HepG2 (cell line): ENCODE data around the gene MDH2. TPM values are rescaled to one million over a fixed set of nuclear protein-coding genes. Genes with fewer than 3 reads are reported as not detected.
"Not testable (repeated sequence)": the region's sequence is repeated elsewhere in the genome, so short reads cannot be mapped to it uniquely, and the experiment has no call there.

ENCODE experiments used
- ATAC-seq: fragments of 200-7000 bp; cut with Tn5 transposase; 3 replicates; pipeline ENCODE4 v1.9.1; 2020; ENCODE audit warnings: mild to moderate bottlenecking, moderate library complexity
- BruUV-seq: library from RNA; stranded (reverse); fragments of 400-500 nt; replicated peaks from 2 replicates; lab custom pipeline; 2021; lab: Mats Ljungman, UMichigan
- CTCF ChIA-PET: fragments of 300-600 bp; formaldehyde crosslinking; extraction: SDS; loops from one replicate; lab custom pipeline; 2021; ENCODE audit warnings: low total read pairs, inconsistent platforms, low intra/inter-chr PET ratio; lab: Yijun Ruan, JAX
- POLR2A ChIA-PET: fragments of 350-600 bp; sonication (Branson Sonifier 250); formaldehyde crosslinking; loops from one replicate; lab custom pipeline; 2020; ENCODE audit warnings: antibody characterized with exemption, inconsistent platforms; lab: Yijun Ruan, JAX
- DNase-seq: peaks from one replicate; pipeline ENCODE4 v3.0.0-alpha.2; 2015; ENCODE audit warnings: low spot score
- FAIRE-seq: peaks from 3 replicates; lab custom pipeline; 2011; peaks lifted over from hg19 to GRCh38; lab: Jason Lieb, UNC
- H2AFZ ChIP-seq: one replicate; pipeline ENCODE4 v1.6.1; 2011; ENCODE audit warnings: low read length, inconsistent platforms
- H3K27ac ChIP-seq: fragments of 300-600 bp; 3 replicates; pipeline ENCODE4 v1.8.0; 2011; ENCODE audit warnings: mixed run types, mild to moderate bottlenecking, mixed read lengths, low read length, inconsistent platforms; ENCODE audit not compliant: insufficient read depth; ENCODE audit errors: extremely low read length
- H3K27me3 ChIP-seq, 2 experiments: fragments of 200-600 bp in 1 of 2; 2 replicates in 1 of 2; 3 replicates in 1 of 2; pipeline versions ENCODE4 v1.6.0 to v1.8.0; 2011; ENCODE audit warnings: low read length in 2 of 2, mild to moderate bottlenecking in 2 of 2, moderate library complexity in 2 of 2, inconsistent platforms in 1 of 2; ENCODE audit not compliant: insufficient read depth in 2 of 2, control insufficient read depth in 1 of 2
- H3K36me3 ChIP-seq, 2 experiments: fragments of 200-600 bp in 1 of 2; replicated peaks in 1 of 2; 2 replicates in 1 of 2; 3 replicates in 1 of 2; pipeline versions ENCODE4 v1.5.1 to v1.8.0; 2011; ENCODE audit warnings: low read length in 2 of 2, inconsistent platforms in 1 of 2; ENCODE audit not compliant: insufficient read depth in 2 of 2, control insufficient read depth in 1 of 2
- H3K4me1 ChIP-seq: 2 replicates; pipeline ENCODE4 v1.5.1; 2012; ENCODE audit warnings: low read length, inconsistent platforms; ENCODE audit not compliant: insufficient read depth
- H3K4me2 ChIP-seq: 2 replicates; pipeline ENCODE4 v1.6.0; 2011; ENCODE audit warnings: low read depth, low read length, inconsistent platforms
- H3K4me3 ChIP-seq, 3 experiments: fragments of 200-600 bp in 1 of 3; sonication (generic), shearing (Covaris generic) in 1 of 3; replicated peaks in 1 of 3; 2 replicates each; pipeline ENCODE4 v1.5.1; 2011 to 2016; ENCODE audit warnings: low read length in 3 of 3, inconsistent platforms in 2 of 3, low read depth in 2 of 3, mild to moderate bottlenecking in 2 of 3, control low read depth in 1 of 3, mixed read lengths in 1 of 3; ENCODE audit not compliant: insufficient read depth in 1 of 3
- H3K79me2 ChIP-seq: one replicate; pipeline ENCODE4 v1.6.1; 2011; ENCODE audit warnings: low read length, inconsistent platforms; ENCODE audit not compliant: insufficient read depth
- H3K9ac ChIP-seq: 2 replicates; pipeline ENCODE4 v1.6.0; 2011; ENCODE audit warnings: mild to moderate bottlenecking, low read depth, low read length, inconsistent platforms; ENCODE audit not compliant: insufficient read depth
- H3K9me3 ChIP-seq: 2 replicates; pipeline ENCODE4 v1.5.1; 2012; ENCODE audit warnings: mild to moderate bottlenecking, low read length
- H4K20me1 ChIP-seq: 2 replicates; pipeline ENCODE4 v1.6.0; 2011; ENCODE audit warnings: inconsistent platforms, mild to moderate bottlenecking, low read length, moderate library complexity; ENCODE audit not compliant: insufficient read depth
- ATF4 ChIP-seq, 2 experiments: fragments of 450-650 bp in 1 of 2; sonication (generic) in 1 of 2; formaldehyde crosslinking; IDR thresholded peaks; 2 replicates each; pipeline versions ENCODE4 v1.5.0 to v1.8.0; 2020 to 2022; ENCODE audit warnings: mild to moderate bottlenecking in 1 of 2, missing genetic modification reagents in 1 of 2
- KDM2A ChIP-seq: sonication (generic); formaldehyde crosslinking; IDR thresholded peaks from 2 replicates; pipeline ENCODE4 v1.4.0; 2020; ENCODE audit warnings: low read depth, missing genetic modification reagents, borderline replicate concordance
- MXI1 ChIP-seq: IDR thresholded peaks from 3 replicates; pipeline ENCODE4 v1.6.1; 2012; ENCODE audit warnings: low read depth, low read length, inconsistent platforms, borderline replicate concordance
- NR2C2 ChIP-seq: sonication (generic); formaldehyde crosslinking; IDR thresholded peaks from 2 replicates; pipeline ENCODE4 v1.4.0; 2020; ENCODE audit warnings: missing genetic modification reagents, mild to moderate bottlenecking, moderate library complexity, borderline replicate concordance
- NR2F1 ChIP-seq, 2 experiments: fragments of 450-650 bp in 1 of 2; formaldehyde crosslinking in 1 of 2; IDR thresholded peaks; 2 replicates each; pipeline versions ENCODE4 v1.5.0 to v1.6.1; 2016 to 2020; ENCODE audit warnings: mild to moderate bottlenecking in 1 of 2, missing compliant biosample characterization in 1 of 2, missing genetic modification reagents in 1 of 2, moderate library complexity in 1 of 2
- NR2F6 ChIP-seq, 2 experiments: IDR thresholded peaks; 2 replicates each; pipeline ENCODE4 v1.6.1; 2016; ENCODE audit warnings: antibody characterized with exemption in 1 of 2, mild to moderate bottlenecking in 1 of 2
- PHF8 ChIP-seq: sonication (generic); formaldehyde crosslinking; IDR thresholded peaks from 2 replicates; pipeline ENCODE4 v1.5.0; 2020; ENCODE audit warnings: missing genetic modification reagents
- RARA ChIP-seq: IDR thresholded peaks from 2 replicates; pipeline ENCODE4 v1.6.1; 2016; ENCODE audit warnings: missing genetic modification reagents, missing compliant biosample characterization
- SKI ChIP-seq: fragments of 450-650 bp; IDR thresholded peaks from one replicate; pipeline ENCODE4 v1.6.1; 2018; ENCODE audit warnings: mild to moderate bottlenecking; ENCODE audit not compliant: partially characterized antibody
- SOX5 ChIP-seq: IDR thresholded peaks from 2 replicates; pipeline ENCODE4 v1.6.1; 2016; ENCODE audit warnings: borderline replicate concordance
- TFAP4 ChIP-seq: sonication (generic); IDR thresholded peaks from 2 replicates; pipeline ENCODE4 v1.6.1; 2016; ENCODE audit warnings: low read depth, borderline replicate concordance
- UBTF ChIP-seq: sonication (generic); formaldehyde crosslinking; IDR thresholded peaks from 2 replicates; pipeline ENCODE4 v1.4.0; 2020; ENCODE audit warnings: mild to moderate bottlenecking, missing genetic modification reagents
- ZMYM2 ChIP-seq: sonication (generic); formaldehyde crosslinking; IDR thresholded peaks from 2 replicates; pipeline ENCODE4 v1.8.0; 2022; ENCODE audit warnings: mild to moderate bottlenecking, missing genetic modification reagents
- ZNF12 ChIP-seq: sonication (generic); formaldehyde crosslinking; IDR thresholded peaks from 2 replicates; pipeline ENCODE4 v1.5.0; 2020; ENCODE audit warnings: missing genetic modification reagents
- ZNF460 ChIP-seq: sonication (generic); formaldehyde crosslinking; IDR thresholded peaks from 2 replicates; pipeline ENCODE4 v1.5.1; 2020; ENCODE audit warnings: missing genetic modification reagents, mild to moderate bottlenecking, borderline replicate concordance
- ZNF770 ChIP-seq: sonication (generic); formaldehyde crosslinking; IDR thresholded peaks from 2 replicates; pipeline ENCODE4 v1.5.0; 2020; ENCODE audit warnings: mild to moderate bottlenecking, missing genetic modification reagents
- ZNF792 ChIP-seq: IDR thresholded peaks from 2 replicates; pipeline ENCODE4 v1.6.1; 2016
- ZNF891 ChIP-seq: sonication (generic); formaldehyde crosslinking; IDR thresholded peaks from 2 replicates; pipeline ENCODE4 v1.5.0; 2020; ENCODE audit warnings: mild to moderate bottlenecking, missing genetic modification reagents
- WGBS: methylation state at CpG from one replicate; pipeline ENCODE4 v1.1.6; 2017; ENCODE audit warnings: low lambda C conversion rate; 5-methylcytosine and 5-hydroxymethylcytosine counted together
- in situ Hi-C: cut with HindIII; loops from 2 replicates; pipeline ENCODE4 v1.10.0; 2017; ENCODE audit warnings: low pct_unique_long_range_greater_than_20kb; ENCODE audit not compliant: extremely low pct_ligation_motif_present
- intact Hi-C: fragments of 100-400 bp; cut with micrococcal nuclease; formaldehyde crosslinking; loops from one replicate; pipeline ENCODE4 v1.10.0; 2022; ENCODE audit not compliant: unreplicated experiment
- polyA plus RNA-seq, 8 experiments: library from polyadenylated mRNA; depleted of rRNA in 3 of 8; stranded (reverse) in 7 of 8; unstranded in 1 of 8; fragments of >200 nt; fragmentation: Illumina TruSeq in 4 of 8; extraction: Trizol in 4 of 8; gene quantifications; 2 replicates each; pipeline versions ENCODE4 v1.2.1 to v1.2.3, GENCODE V29; 2011 to 2016; ENCODE audit warnings: low read depth in 4 of 8, missing spikeins in 1 of 8, mixed read lengths in 1 of 8; ENCODE audit not compliant: insufficient read depth in 1 of 8
- total RNA-seq, 5 experiments: library from RNA; depleted of rRNA; stranded (reverse); fragments of >200 nt; fragmentation: Illumina TruSeq; extraction: Trizol; gene quantifications; 2 replicates each; pipeline ENCODE4 v1.2.3, GENCODE V29; 2016; ENCODE audit warnings: low read depth in 1 of 5

The MDH2 gene
- total and polyA plus RNA-seq, 2 of the 13 experiments (the other 11 are each of a cell fraction or from before 2014, with no cell fraction given) = 81.4 to 90.3 TPM

- peaks cover 66% of the 10 kb centered on the region for H3K79me2 ChIP-seq
- H2AFZ ChIP-seq; in situ Hi-C loops; intact Hi-C loops; H3K9me3 ChIP-seq; BruUV-seq; H3K27me3 ChIP-seq; CTCF ChIA-PET; FAIRE-seq; TF ChIP-seq NR2F6 (IDR thresholded peaks at IDR 0.05): not testable (repeated sequence)
- peak overlapping the region; percentile 70 to 95 (median 75) for H3K4me3 ChIP-seq
- peaks cover 9 to 26% of the 10 kb centered on the region in 2 experiments; a peak in 4 of 5 replicates for H3K36me3 ChIP-seq
- H3K4me1 ChIP-seq = peaks cover 62% of the 10 kb centered on the region
- peak overlapping the region; percentile 81 for H3K4me2 ChIP-seq
- H3K9ac ChIP-seq = peak overlapping the region; percentile 85
- ATAC-seq = peak; percentile 58
- POLR2A ChIA-PET = interaction anchor here (1.0 to 4.2 kb wide), 8 partner anchors 11 to 58 kb away, joined by 3 to 24 read pairs (median 6); partner anchors contain the start of genes MDH2 and STYXL1
- H4K20me1 ChIP-seq = peaks cover 27% of the 10 kb centered on the region
- H3K27ac ChIP-seq = peak overlapping the region; percentile 75
- DNase-seq = peak; percentile 71
- 31% methylated on average over 5 of the region's 6 CpGs for WGBS
- peak; percentile 28; the same call in 1 of the 3 replicates for TF ChIP-seq MXI1
- TF ChIP-seq PHF8 (CRISPR knock-in tag) = 0 out of 2 replicates have a peak, but pooled peaks have one; percentile 17
- peak; percentile 57 for TF ChIP-seq RARA (CRISPR knock-in tag)
- peak; percentile 39; the same call in 1 of the 2 replicates for TF ChIP-seq UBTF (CRISPR knock-in tag)
- 0 out of 2 replicates have a peak, but pooled peaks have one; percentile 20 for TF ChIP-seq ZNF12 (CRISPR knock-in tag)
- TF ChIP-seq ZNF770 = peak; percentile 100
- peak in 1 of 2 experiments; percentile 77; a peak in 2 of 4 replicates for TF ChIP-seq ATF4 (CRISPR knock-in tag; IDR thresholded peaks at IDR 0.05)
- TF ChIP-seq KDM2A (CRISPR knock-in tag) = peak; percentile 59; the same call in 1 of the 2 replicates
- TF ChIP-seq NR2C2 (CRISPR knock-in tag) = peak; percentile 14; the same call in 1 of the 2 replicates
- TF ChIP-seq NR2F1 (CRISPR knock-in tag; IDR thresholded peaks at IDR 0.05) = 0 out of 4 replicates have a peak, but pooled peaks have one; percentile 5 to 37
- TF ChIP-seq ZNF891 = 0 out of 2 replicates have a peak, but pooled peaks have one; percentile 34
- peak; percentile 90 for TF ChIP-seq ZMYM2 (CRISPR knock-in tag)
- TF ChIP-seq ZNF792 (CRISPR knock-in tag) = 0 out of 2 replicates have a peak, but pooled peaks have one; percentile 10
- TF ChIP-seq TFAP4 = peak; percentile 19; the same call in 1 of the 2 replicates
- 0 out of 2 replicates have a peak, but pooled peaks have one; percentile 55 for TF ChIP-seq SOX5 (CRISPR knock-in tag)
- TF ChIP-seq NR2F6 (CRISPR knock-in tag; IDR thresholded peaks at IDR 0.05) = peak; percentile 38; the same call in 1 of the 2 replicates
- peak; percentile 46; the same call in 1 of the 2 replicates for TF ChIP-seq ZNF460 (CRISPR knock-in tag)
- peak; percentile 45 for TF ChIP-seq SKI
Measured at GRCh38 chr7:76106130-76106529, 58.2 kb downstream of the MDH2 start.
